Right ventricle myocardium superior (tissue), 1 donor: ENCODE measurements around the gene NADSYN1. TPM values are rescaled to one million over a fixed set of nuclear protein-coding genes. Genes with fewer than 3 reads are reported as not detected.
A peak's percentile ranks its signal among the peaks of the same experiment; 100 is the strongest.

Source experiments
- ATAC-seq: fragments of 200-7000 bp; cut with Tn5 transposase; one replicate; pipeline ENCODE4 v1.9.1; 2020; ENCODE audit warnings: mild to moderate bottlenecking; ENCODE audit not compliant: poor library complexity
- DNase-seq: peaks from one replicate; pipeline ENCODE4 v3.0.0-alpha.2; 2020
- intact Hi-C: fragments of 100-400 bp; cut with DNase I; formaldehyde crosslinking; loops from one replicate; pipeline ENCODE4 v1.11.2; 2022
- total RNA-seq: library from RNA; stranded (reverse); fragmentation: NEBNext Ultra II Directional; extraction: Animal tissue kit (Norgen Biotek cat#: 25700); gene quantifications from one replicate; pipeline ENCODE4 v1.2.1, GENCODE V29; 2021
- donor health status: DM: no; HTN: yes; CAD: no; lungs with severe emphysema.

NADSYN1 gene
- total RNA-seq, 1 donor from 2014 or later: 18.5 TPM

- DNase-seq (no peak), ATAC-seq (no peak)
- intact Hi-C loops: no loop called here
These were observed 21.7 kb upstream of the NADSYN1 start for GRCh38 chr11:71431271-71431670.

- ATAC-seq: peak; percentile 62
- intact Hi-C loops: no loop called here
- peak; percentile 55 for DNase-seq
These were observed 20.0 kb upstream of the NADSYN1 start for GRCh38 chr11:71432761-71433647.

- peak; percentile 76 for DNase-seq
- peak; percentile 62 for ATAC-seq
- intact Hi-C loops: no loop called here
These were observed 19.2 kb upstream of the NADSYN1 start for GRCh38 chr11:71433648-71434450.

GRCh38 chr11:71434576-71435130 is 18.4 kb upstream of the NADSYN1 start:
- no peak for ATAC-seq
- DNase-seq: no peak
- intact Hi-C loops: no loop called here

- no peak for ATAC-seq
- no peak for DNase-seq
- intact Hi-C loops: no loop called here
These were observed 17.6 kb upstream of the NADSYN1 start for GRCh38 chr11:71435278-71435951.

GRCh38 chr11:71436861-71437260 is 16.1 kb upstream of the NADSYN1 start:
- ATAC-seq (no peak), DNase-seq (no peak)
- intact Hi-C loops: no loop called here

GRCh38 chr11:71437399-71437798 is 15.6 kb upstream of the NADSYN1 start:
- intact Hi-C loops: no loop called here

GRCh38 chr11:71437879-71438278 is 15.1 kb upstream of the NADSYN1 start:
- DNase-seq (no peak), ATAC-seq (no peak)
- intact Hi-C loops: no loop called here

More at GRCh38 chr11:71437399-71437798, 15.6 kb upstream of the NADSYN1 start:
- no peak for ATAC-seq
- no peak for DNase-seq

GRCh38 chr11:71438650-71439049 is 14.4 kb upstream of the NADSYN1 start:
- no peak for ATAC-seq
- intact Hi-C loops: no loop called here
- no peak for DNase-seq

GRCh38 chr11:71440021-71440755 is 12.8 kb upstream of the NADSYN1 start:
- no peak for DNase-seq
- intact Hi-C loops: no loop called here
- no peak for ATAC-seq

- ATAC-seq: no peak
- intact Hi-C loops: no loop called here
- DNase-seq: no peak
These were observed 11.8 kb upstream of the NADSYN1 start for GRCh38 chr11:71441251-71441650.

- intact Hi-C loops: no loop called here
- DNase-seq: no peak
- ATAC-seq: no peak
These were observed 10.9 kb upstream of the NADSYN1 start for GRCh38 chr11:71442123-71442522.

- ATAC-seq (no peak), DNase-seq (peak; percentile 10)
- intact Hi-C loops: no loop called here
These were observed 10.1 kb upstream of the NADSYN1 start for GRCh38 chr11:71442880-71443279.

- DNase-seq: peak; percentile 23
- ATAC-seq: no peak
- intact Hi-C loops: no loop called here
These were observed 9.1 kb upstream of the NADSYN1 start for GRCh38 chr11:71443736-71444445.

GRCh38 chr11:71444811-71445210 is 8.2 kb upstream of the NADSYN1 start:
- ATAC-seq (no peak), DNase-seq (peak; percentile 18)
- intact Hi-C loops: no loop called here

- ATAC-seq: no peak
- DNase-seq: no peak
- intact Hi-C loops: no loop called here
These were observed 6.9 kb upstream of the NADSYN1 start for GRCh38 chr11:71446150-71446549.

- intact Hi-C loops: no loop called here
- no peak for ATAC-seq
- peak; percentile 45 for DNase-seq
These were observed 5.9 kb upstream of the NADSYN1 start for GRCh38 chr11:71446942-71447688.
